Left lung (tissue), 10 donors: ENCODE results near the gene AFAP1L2. TPM values are rescaled to one million over a fixed set of nuclear protein-coding genes. Genes with fewer than 3 reads are reported as not detected.

Experiments used
- ATAC-seq: fragments of 200-7000 bp; cut with Tn5 transposase; one replicate; pipeline ENCODE4 v1.9.1; 2020; ENCODE audit warnings: moderate library complexity
- DNase-seq, 4 donors: peaks; one replicate each; pipeline ENCODE4 v3.0.0-alpha.2; 2013 to 2020
- H3K27ac ChIP-seq, 2 donors: fragments of 200-600 bp; sonication (generic) in 1 of 2; one replicate each; pipeline versions ENCODE4 v1.5.0 to v1.8.0; 2020 to 2021
- H3K27me3 ChIP-seq, 2 donors: fragments of 200-600 bp; sonication (generic) in 1 of 2; one replicate each; pipeline versions ENCODE4 v1.5.0 to v1.8.0; 2020 to 2021
- H3K36me3 ChIP-seq, 2 donors: fragments of 200-600 bp; sonication (generic) in 1 of 2; one replicate each; pipeline versions ENCODE4 v1.5.0 to v1.8.0; 2020 to 2021
- H3K4me1 ChIP-seq, 2 donors: fragments of 200-600 bp; one replicate each; pipeline ENCODE4 v1.8.0; 2021
- H3K4me3 ChIP-seq, 2 donors: fragments of 200-600 bp; sonication (generic) in 1 of 2; one replicate each; pipeline versions ENCODE4 v1.5.0 to v1.8.0; 2020 to 2021; ENCODE audit warnings: mild to moderate bottlenecking in 1 of 2
- H3K9me3 ChIP-seq, 2 donors: fragments of 200-600 bp; sonication (generic) in 1 of 2; one replicate each; pipeline versions ENCODE4 v1.5.0 to v1.8.0; 2020 to 2021
- intact Hi-C, 2 donors: fragments of 100-400 bp; cut with DNase I; formaldehyde crosslinking; loops; one replicate each; pipeline versions ENCODE4 v1.11.2 to v1.14.2; 2022
- polyA plus RNA-seq, 6 donors: library from polyadenylated mRNA; unstranded; fragments of 120-200 nt; gene quantifications; one replicate each; pipeline ENCODE4 v1.2.1, GENCODE V29; 2013; ENCODE audit not compliant: insufficient read length in 6 of 6
- total RNA-seq, 2 donors: library from RNA; stranded (reverse); fragmentation: NEBNext Ultra II Directional; extraction: Animal tissue kit (Norgen Biotek cat#: 25700); gene quantifications; one replicate each; pipeline ENCODE4 v1.2.1, GENCODE V29; 2021
- TF ChIP-seq, protein P1 (sequence below), 2 donors: fragments of 200-600 bp; sonication (generic) in 1 of 2; IDR thresholded peaks; one replicate each; pipeline versions ENCODE4 v1.5.0 to v1.8.0; 2021; ENCODE audit warnings: antibody characterized with exemption in 2 of 2
- donor health status: DM: no; HTN: yes; CAD: no.
- donor health status: DM: no; HTN: no; CAD: no.

The AFAP1L2 gene
- total and polyA plus RNA-seq, 8 donors = 6.4 to 43.3 (median 33.2) TPM

DNA sequence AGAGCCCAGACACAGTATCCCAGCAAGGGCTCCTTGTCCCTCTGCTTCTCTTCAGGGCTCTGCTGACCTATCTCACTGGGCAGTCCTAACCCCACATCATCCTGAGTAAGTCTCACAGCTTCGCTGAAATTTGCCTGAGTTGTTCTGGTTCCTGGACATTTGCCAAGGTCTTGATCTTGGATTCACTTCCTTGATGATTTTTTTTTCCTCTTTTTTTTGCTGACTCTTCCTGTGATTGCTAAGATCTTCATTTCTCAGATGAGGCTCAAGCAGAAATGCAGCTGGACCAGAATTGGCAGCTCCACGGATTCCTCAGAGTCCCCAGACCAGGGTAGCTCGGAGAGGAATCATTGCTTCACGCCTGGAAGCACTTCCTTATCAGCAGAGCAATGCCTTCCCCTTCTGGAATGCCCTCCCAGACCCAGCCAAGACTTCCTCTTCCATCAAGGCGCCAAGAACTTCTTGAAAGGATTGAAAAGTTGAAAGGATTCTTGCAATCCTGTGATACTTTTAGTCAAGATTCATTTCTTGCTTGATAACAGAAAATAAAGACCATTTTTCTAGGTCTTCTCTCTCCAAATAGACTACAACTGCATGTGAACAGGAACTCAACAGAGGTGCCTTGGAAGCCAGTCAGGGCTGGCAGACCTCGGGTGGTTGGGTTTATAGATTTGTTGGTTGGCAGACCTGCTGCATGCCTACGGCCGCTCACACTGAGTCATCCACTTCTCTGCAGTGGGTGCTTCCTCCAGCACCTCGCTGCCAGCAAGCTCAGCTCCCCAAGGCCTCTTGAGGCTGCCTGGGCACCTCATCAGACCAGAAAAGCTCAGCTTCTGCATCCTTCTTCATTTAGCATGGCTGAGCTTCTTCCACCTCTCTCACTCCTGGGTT, 8.8 kb upstream of the AFAP1L2 start:
- DNase-seq (peak in 3 of 4 donors; percentile 63 to 83 (median 81)), ATAC-seq (peak; percentile 99)
- H3K9me3 ChIP-seq = no peaks in the 10 kb centered on the region
- TF ChIP-seq, protein P1, sequence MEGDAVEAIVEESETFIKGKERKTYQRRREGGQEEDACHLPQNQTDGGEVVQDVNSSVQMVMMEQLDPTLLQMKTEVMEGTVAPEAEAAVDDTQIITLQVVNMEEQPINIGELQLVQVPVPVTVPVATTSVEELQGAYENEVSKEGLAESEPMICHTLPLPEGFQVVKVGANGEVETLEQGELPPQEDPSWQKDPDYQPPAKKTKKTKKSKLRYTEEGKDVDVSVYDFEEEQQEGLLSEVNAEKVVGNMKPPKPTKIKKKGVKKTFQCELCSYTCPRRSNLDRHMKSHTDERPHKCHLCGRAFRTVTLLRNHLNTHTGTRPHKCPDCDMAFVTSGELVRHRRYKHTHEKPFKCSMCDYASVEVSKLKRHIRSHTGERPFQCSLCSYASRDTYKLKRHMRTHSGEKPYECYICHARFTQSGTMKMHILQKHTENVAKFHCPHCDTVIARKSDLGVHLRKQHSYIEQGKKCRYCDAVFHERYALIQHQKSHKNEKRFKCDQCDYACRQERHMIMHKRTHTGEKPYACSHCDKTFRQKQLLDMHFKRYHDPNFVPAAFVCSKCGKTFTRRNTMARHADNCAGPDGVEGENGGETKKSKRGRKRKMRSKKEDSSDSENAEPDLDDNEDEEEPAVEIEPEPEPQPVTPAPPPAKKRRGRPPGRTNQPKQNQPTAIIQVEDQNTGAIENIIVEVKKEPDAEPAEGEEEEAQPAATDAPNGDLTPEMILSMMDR (IDR thresholded peaks at IDR 0.05) = no peak
- H3K4me1 ChIP-seq = peaks cover 11 to 13% of the 10 kb centered on the region in 2 donors
- H3K27ac ChIP-seq = peak overlapping the region in 1 of 2 donors; percentile 53
- no peak overlapping the region for H3K4me3 ChIP-seq
- no peaks in the 10 kb centered on the region for H3K27me3 ChIP-seq
- intact Hi-C loops = no loop called here
- no peaks in the 10 kb centered on the region for H3K36me3 ChIP-seq

DNA sequence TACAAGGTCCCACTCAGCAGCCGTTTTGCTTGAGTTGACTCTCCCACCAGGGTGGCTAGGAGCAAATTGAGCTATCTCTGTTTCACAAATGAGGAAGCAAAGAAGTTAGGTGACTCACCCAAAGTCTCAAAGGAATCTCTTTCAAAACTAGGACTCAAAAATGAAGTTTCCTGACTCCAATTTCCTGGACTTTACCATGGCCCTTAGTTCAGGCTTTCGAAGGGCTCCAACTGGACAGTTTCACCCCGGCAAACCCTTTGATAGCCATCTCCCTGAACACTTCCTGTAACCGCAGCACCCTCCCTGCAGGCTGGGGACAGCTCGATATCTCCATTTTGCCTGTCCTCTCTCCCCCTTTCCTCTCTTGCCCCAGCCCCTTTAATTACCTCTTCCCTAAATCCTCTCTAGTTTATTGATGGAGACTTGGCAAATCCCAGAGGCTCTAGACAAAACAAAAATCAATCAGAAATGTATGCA, 4.7 kb upstream of the AFAP1L2 start:
- H3K36me3 ChIP-seq = no peaks in the 10 kb centered on the region
- H3K4me1 ChIP-seq = peaks cover 11 to 16% of the 10 kb centered on the region in 2 donors
- peaks cover 3 to 23% of the 10 kb centered on the region in 2 donors for H3K27me3 ChIP-seq
- no peak for DNase-seq
- intact Hi-C loops = no loop called here
- no peak overlapping the region for H3K27ac ChIP-seq
- TF ChIP-seq, protein P1 (IDR thresholded peaks at IDR 0.05) = no peak
- no peaks in the 10 kb centered on the region for H3K9me3 ChIP-seq
- ATAC-seq = no peak
- H3K4me3 ChIP-seq = no peak overlapping the region

DNA sequence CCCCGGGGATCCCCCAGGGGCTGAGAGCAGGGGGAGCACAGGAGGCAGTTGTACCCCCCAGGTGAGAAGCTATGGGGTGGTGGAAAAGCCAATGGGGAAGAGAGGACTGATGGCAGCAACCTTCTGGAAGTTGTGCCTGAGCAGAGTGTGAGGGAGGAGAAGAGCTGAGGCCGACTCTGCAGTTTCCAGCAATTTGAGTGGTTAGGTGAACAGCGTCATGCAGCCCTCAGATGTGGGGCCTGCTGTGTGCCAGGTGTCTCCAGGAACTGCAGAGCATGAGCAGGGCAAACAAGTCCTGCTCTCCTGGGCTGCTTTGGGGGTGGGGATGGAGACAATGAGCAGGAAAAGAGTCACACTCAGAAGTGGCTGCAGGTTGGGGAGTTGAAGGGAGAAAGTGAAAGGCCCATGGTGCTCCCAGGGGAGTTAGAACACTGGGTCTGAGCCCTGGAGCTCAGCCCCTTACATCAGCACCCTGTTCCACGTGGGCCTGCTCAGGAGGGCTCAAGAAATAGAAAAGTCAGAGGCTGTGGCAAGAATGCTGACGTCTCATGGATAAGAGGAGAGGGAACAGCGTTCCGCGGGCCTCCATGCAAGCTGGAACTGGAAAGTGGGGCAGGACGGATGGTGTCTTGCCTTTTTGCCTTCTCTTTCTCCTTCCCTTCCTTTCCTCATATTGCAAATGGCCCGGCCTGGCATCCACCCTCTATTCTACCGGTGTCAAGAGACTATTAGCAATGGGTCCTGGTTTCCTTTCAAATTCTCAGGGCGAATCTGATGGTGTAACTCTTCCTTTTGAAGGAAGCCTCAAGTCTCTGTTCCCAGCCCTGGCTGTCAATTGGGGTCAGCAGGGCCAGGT, 4.0 kb upstream of the AFAP1L2 start:
- no peaks in the 10 kb centered on the region for H3K36me3 ChIP-seq
- no peak overlapping the region for H3K4me3 ChIP-seq
- ATAC-seq (no peak), DNase-seq (no peak)
- peaks cover 13 to 19% of the 10 kb centered on the region in 2 donors for H3K4me1 ChIP-seq
- peaks cover 10 to 30% of the 10 kb centered on the region in 2 donors for H3K27me3 ChIP-seq
- H3K9me3 ChIP-seq = no peaks in the 10 kb centered on the region
- H3K27ac ChIP-seq = no peak overlapping the region
- TF ChIP-seq, protein P1 (IDR thresholded peaks at IDR 0.05) = no peak
- intact Hi-C loops = no loop called here

DNA sequence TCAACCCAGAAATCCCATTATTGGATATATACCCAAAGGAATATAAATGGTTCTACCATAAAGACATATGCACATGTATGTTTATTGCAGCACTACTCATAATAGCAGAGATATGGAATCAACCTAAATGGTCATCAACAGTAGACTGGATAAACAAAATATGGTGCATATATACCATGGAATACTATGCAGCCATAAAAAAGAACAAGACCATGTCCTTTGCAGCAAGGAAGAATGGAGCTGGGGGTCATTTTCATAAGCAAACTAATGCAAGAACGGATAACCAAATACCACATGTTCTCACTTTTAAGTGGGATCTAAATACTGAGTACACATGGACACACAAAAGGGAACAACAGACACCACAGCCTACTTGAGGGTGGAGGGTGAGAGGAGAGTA, 2.2 kb upstream of the AFAP1L2 start:
- Histone ChIP-seq H3K27me3 (peaks cover 16 to 48% of the 10 kb centered on the region in 2 donors), H3K36me3 (no peaks in the 10 kb centered on the region), H3K9me3 (no peaks in the 10 kb centered on the region), H3K27ac (no peak overlapping the region), H3K4me1 (peaks cover 5 to 11% of the 10 kb centered on the region in 2 donors), H3K4me3 (no peak overlapping the region)
- ATAC-seq (no peak), DNase-seq (no peak)
- TF ChIP-seq, protein P1 (IDR thresholded peaks at IDR 0.05) = no peak
- intact Hi-C loops = no loop called here

DNA sequence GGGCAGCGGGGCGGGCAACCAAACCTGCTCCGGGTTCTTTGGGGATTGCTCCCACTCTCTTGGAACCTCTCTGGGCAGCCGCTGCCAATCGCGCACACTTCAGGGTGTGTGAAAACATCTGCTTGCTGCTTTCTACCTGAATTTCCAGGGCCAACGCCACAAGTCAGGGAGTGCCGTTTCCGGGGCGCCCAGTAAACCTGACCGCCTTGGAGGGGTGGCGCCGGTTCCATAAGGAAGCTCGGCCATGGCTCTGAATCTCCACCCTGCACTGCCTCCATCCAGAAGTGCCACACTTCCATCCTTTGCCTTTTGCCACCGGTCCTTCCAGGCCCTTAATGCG, 679 bp upstream of the AFAP1L2 start:
- no peaks in the 10 kb centered on the region for H3K36me3 ChIP-seq
- no peak overlapping the region for H3K27ac ChIP-seq
- peaks cover 5 to 11% of the 10 kb centered on the region in 2 donors for H3K4me1 ChIP-seq
- no peak for DNase-seq
- H3K27me3 ChIP-seq = peaks cover 16 to 52% of the 10 kb centered on the region in 2 donors
- TF ChIP-seq, protein P1 (IDR thresholded peaks at IDR 0.05) = no peak
- H3K4me3 ChIP-seq = peak overlapping the region in 1 of 2 donors; percentile 33
- intact Hi-C loops = no loop called here
- H3K9me3 ChIP-seq = no peaks in the 10 kb centered on the region
- ATAC-seq = peak; percentile 8
